OCI-LY7 (cell line): ENCODE results near the gene CTRB1. TPM values are rescaled to one million over a fixed set of nuclear protein-coding genes. Genes with fewer than 3 reads are reported as not detected.

Source experiments
- BruUV-seq: library from RNA; stranded (reverse); fragments of 400-500 nt; replicated peaks from 2 replicates; lab custom pipeline; 2021; lab: Mats Ljungman, UMichigan
- CTCF ChIA-PET: fragments of 300-600 bp; sonication (Branson Sonifier 250); formaldehyde crosslinking; loops from one replicate; lab custom pipeline; 2022; ENCODE audit warnings: antibody characterized with exemption; ENCODE audit not compliant: unreplicated experiment; lab: Charles Lee
- POLR2A ChIA-PET: fragments of 300-600 bp; sonication (Branson Sonifier 250); formaldehyde crosslinking; loops from one replicate; lab custom pipeline; 2022; ENCODE audit warnings: antibody characterized with exemption; lab: Charles Lee
- DNase-seq: peaks from one replicate; pipeline ENCODE4 v3.0.0-alpha.2; 2015; ENCODE audit warnings: low spot score
- H2AFZ ChIP-seq: fragments of 200-600 bp; sonication (generic), shearing (Covaris generic); 2 replicates; pipeline ENCODE4 v1.6.1; 2014; ENCODE audit warnings: mild to moderate bottlenecking, antibody characterized with exemption, low read length, moderate library complexity
- H3K27ac ChIP-seq: fragments of 200-600 bp; sonication (generic); 2 replicates; pipeline ENCODE4 v1.5.1; 2014; ENCODE audit warnings: mixed run types, low read depth, mild to moderate bottlenecking, moderate library complexity, low read length, inconsistent platforms; ENCODE audit not compliant: poor library complexity, severe bottlenecking
- H3K36me3 ChIP-seq: fragments of 200-600 bp; sonication (generic); 2 replicates; pipeline ENCODE4 v1.6.1; 2014; ENCODE audit warnings: mild to moderate bottlenecking, antibody characterized with exemption, low read length, moderate library complexity, mixed read lengths; ENCODE audit not compliant: insufficient read depth
- H3K4me1 ChIP-seq: fragments of 200-600 bp; sonication (generic); 2 replicates; pipeline ENCODE4 v1.5.1; 2014; ENCODE audit warnings: mild to moderate bottlenecking, low read length; ENCODE audit not compliant: insufficient read depth, poor library complexity, severe bottlenecking
- H3K4me2 ChIP-seq: fragments of 200-600 bp; sonication (generic); 2 replicates; pipeline ENCODE4 v1.6.1; 2014; ENCODE audit warnings: mild to moderate bottlenecking, low read length
- H3K4me3 ChIP-seq: fragments of 200-600 bp; sonication (generic); 2 replicates; pipeline ENCODE4 v1.5.1; 2014; ENCODE audit warnings: mild to moderate bottlenecking, low read depth, low read length; ENCODE audit not compliant: poor library complexity, severe bottlenecking
- H3K79me2 ChIP-seq: fragments of 200-600 bp; sonication (generic); 2 replicates; pipeline ENCODE4 v1.6.1; 2016; ENCODE audit warnings: low read depth, mild to moderate bottlenecking, low read length, moderate library complexity, mixed read lengths; ENCODE audit not compliant: insufficient read depth
- H3K9me2 ChIP-seq: fragments of 200-600 bp; sonication (generic); 2 replicates; pipeline ENCODE4 v1.6.1; 2016; ENCODE audit warnings: mild to moderate bottlenecking, low read length, mixed read lengths; ENCODE audit not compliant: insufficient read depth
- H3K9me3 ChIP-seq: fragments of 200-600 bp; sonication (generic); 2 replicates; pipeline ENCODE4 v1.6.1; 2014; ENCODE audit warnings: mild to moderate bottlenecking, mixed run types, low read length, mixed read lengths
- H4K20me1 ChIP-seq: fragments of 200-600 bp; sonication (generic); 2 replicates; pipeline ENCODE4 v1.6.1; 2014; ENCODE audit warnings: mild to moderate bottlenecking, antibody characterized with exemption, low read length, moderate library complexity, mixed read lengths; ENCODE audit not compliant: insufficient read depth
- CTCF ChIP-seq: fragments of 200-600 bp; sonication (generic); conservative IDR thresholded peaks from 2 replicates; pipeline ENCODE4 v1.5.1; 2014; ENCODE audit warnings: mild to moderate bottlenecking, antibody characterized with exemption, low read length, moderate library complexity, mixed read lengths
- EZH2phosphoT487 ChIP-seq: fragments of 200-600 bp; sonication (generic); IDR thresholded peaks from 2 replicates; pipeline ENCODE4 v1.6.1; 2018; ENCODE audit warnings: low read depth, borderline replicate concordance, mild to moderate bottlenecking, mixed run types, antibody characterized with exemption, low read length, moderate library complexity, mixed read lengths
- intact Hi-C: fragments of 100-400 bp; cut with micrococcal nuclease; formaldehyde crosslinking; loops from one replicate; pipeline ENCODE4 v1.10.0; 2022; ENCODE audit not compliant: unreplicated experiment
- total RNA-seq, 2 experiments: library from RNA; depleted of rRNA in 1 of 2; stranded (reverse); fragments of >200 nt in 1 of 2; shearing (Covaris generic) in 1 of 2; gene quantifications; 2 replicates each; pipeline ENCODE4 v1.2.3, GENCODE V29; 2014 to 2022

The CTRB1 gene
- total RNA-seq, 2 experiments from 2014 or later, result not detected

- Histone ChIP-seq H4K20me1 (no peaks in the 10 kb centered on the region), H3K4me1 (peaks cover 10% of the 10 kb centered on the region), H3K79me2 (no peaks in the 10 kb centered on the region), H3K27ac (no peak overlapping the region), H3K9me3 (no peaks in the 10 kb centered on the region), H2AFZ (no peak overlapping the region), H3K4me3 (no peak overlapping the region), H3K4me2 (no peak overlapping the region), H3K9me2 (no peaks in the 10 kb centered on the region), H3K36me3 (no peaks in the 10 kb centered on the region)
- TF ChIP-seq CTCF (no peak), EZH2phosphoT487 (no peak)
- POLR2A ChIA-PET, result interaction anchor here (0.9 kb wide), 1 partner anchor 183 kb away, joined by 3 read pairs; no protein-coding TSS in a partner anchor
- CTCF ChIA-PET, result interaction anchor here (1.3 kb wide), 1 partner anchor 53 kb away, joined by 3 read pairs; no protein-coding TSS in a partner anchor
- intact Hi-C loops, result loop anchor here (5.0 kb wide), 1 partner anchor 35 kb away; no protein-coding TSS in a partner anchor
- BruUV-seq, result no TSS peak
- no peak for DNase-seq
These were observed 22.0 kb upstream of the CTRB1 start for GRCh38 chr16:75196836-75197235.

DNA sequence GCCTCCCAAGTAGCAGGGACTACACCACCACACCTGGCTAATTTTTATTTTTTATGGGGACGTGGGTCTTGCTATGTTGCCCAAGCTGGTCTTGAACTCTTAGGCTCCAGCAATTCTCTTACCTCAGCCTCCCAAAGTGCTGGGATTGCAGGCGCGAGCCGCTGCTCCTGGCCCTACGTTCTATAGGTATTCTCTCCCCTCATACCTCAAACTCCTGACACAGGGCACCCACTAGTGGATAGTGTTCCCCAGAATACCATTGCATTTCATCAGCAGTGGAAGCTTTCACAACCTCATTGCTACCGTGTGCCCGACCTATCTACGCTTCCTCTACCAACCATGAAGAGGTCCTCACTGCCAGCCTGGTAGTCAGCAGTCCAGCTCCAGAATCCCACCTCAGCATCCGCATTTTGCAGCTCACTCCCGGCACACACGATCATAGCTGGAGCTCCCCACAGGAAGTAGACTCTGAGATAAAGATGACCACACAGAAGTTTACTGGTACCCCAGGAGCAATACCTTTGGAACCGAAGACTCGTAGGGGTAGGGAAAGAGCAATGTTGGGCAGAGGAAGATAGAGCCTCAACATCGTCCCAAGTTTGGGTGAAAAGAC is 21.2 kb upstream of the CTRB1 start:
- intact Hi-C loops, result loop anchor here (5.0 kb wide), 1 partner anchor 35 kb away; no protein-coding TSS in a partner anchor
- ChIA-PET POLR2A (interaction anchor here (0.9 kb wide), 1 partner anchor 183 kb away, joined by 3 read pairs; no protein-coding TSS in a partner anchor), CTCF (interaction anchor here (0.6 kb wide), 1 partner anchor 87 kb away, joined by 3 read pairs; no protein-coding TSS in a partner anchor)
- no peak for TF ChIP-seq EZH2phosphoT487
- TF ChIP-seq CTCF, result no peak
- Histone ChIP-seq H3K4me1 (peaks cover 10% of the 10 kb centered on the region), H4K20me1 (no peaks in the 10 kb centered on the region), H2AFZ (no peak overlapping the region), H3K9me3 (no peaks in the 10 kb centered on the region), H3K79me2 (no peaks in the 10 kb centered on the region), H3K4me2 (no peak overlapping the region), H3K27ac (no peak overlapping the region), H3K36me3 (no peaks in the 10 kb centered on the region), H3K4me3 (no peak overlapping the region), H3K9me2 (no peaks in the 10 kb centered on the region)
- no peak for DNase-seq
- BruUV-seq, result no TSS peak

DNA sequence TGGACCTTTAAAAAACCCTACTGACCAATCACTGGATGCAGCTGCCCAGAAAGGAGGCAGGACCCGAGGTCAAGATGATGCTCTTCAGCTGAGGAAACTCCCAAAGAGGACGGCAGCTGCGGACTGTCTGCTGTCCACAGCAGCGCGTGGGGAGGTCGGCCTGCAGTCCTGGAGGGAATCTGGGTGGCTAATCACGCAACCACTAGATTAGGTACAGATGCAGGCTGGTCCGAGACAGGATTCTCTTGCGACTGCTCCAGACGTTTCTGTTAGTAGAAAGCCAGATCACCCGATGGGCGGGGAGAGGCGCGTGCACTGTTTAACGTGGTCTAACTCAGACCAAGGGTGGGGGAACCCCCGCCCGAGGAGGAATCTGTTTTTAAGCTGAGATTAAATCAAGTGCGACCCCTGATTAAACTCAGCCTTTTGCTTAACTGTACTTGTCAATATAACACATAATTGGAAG is 20.6 kb upstream of the CTRB1 start:
- H3K4me2 ChIP-seq, result no peak overlapping the region
- no peak for DNase-seq
- ChIA-PET CTCF (interaction anchor here (0.6 kb wide), 1 partner anchor 87 kb away, joined by 3 read pairs; no protein-coding TSS in a partner anchor), POLR2A (interaction anchor here (0.6 to 0.7 kb wide), 2 partner anchors 47 to 145 kb away, joined by 3 to 4 read pairs; no protein-coding TSS in a partner anchor)
- H2AFZ ChIP-seq, result no peak overlapping the region
- no peaks in the 10 kb centered on the region for H3K79me2 ChIP-seq
- H3K4me1 ChIP-seq, result peaks cover 10% of the 10 kb centered on the region
- BruUV-seq, result no TSS peak
- intact Hi-C loops, result loop anchor here (5.0 kb wide), 1 partner anchor 34 kb away; no protein-coding TSS in a partner anchor
- TF ChIP-seq EZH2phosphoT487 (no peak), CTCF (no peak)
- no peaks in the 10 kb centered on the region for H4K20me1 ChIP-seq
- H3K9me2 ChIP-seq, result no peaks in the 10 kb centered on the region
- no peak overlapping the region for H3K4me3 ChIP-seq
- H3K36me3 ChIP-seq, result no peaks in the 10 kb centered on the region
- H3K9me3 ChIP-seq, result no peaks in the 10 kb centered on the region
- no peak overlapping the region for H3K27ac ChIP-seq
